CD4-positive, CD25-positive, alpha-beta regulatory T cell (primary cell): Measurements from ENCODE around the gene SLF1. TPM values are rescaled to one million over a fixed set of nuclear protein-coding genes. Genes with fewer than 3 reads are reported as not detected.

ENCODE experiments used
- polyA plus RNA-seq, 4 donors: library from polyadenylated mRNA; unstranded; fragments of 300-500 nt; fragmentation: Illumina TruSeq; gene quantifications; one replicate each; pipeline ENCODE4 v1.2.3, GENCODE V29; 2021
- total RNA-seq: library from RNA; stranded (reverse); gene quantifications from one replicate; pipeline ENCODE4 v1.2.3, GENCODE V29; 2022

SLF1 gene
- total and polyA plus RNA-seq, 5 donors from 2014 or later, result 6.7 to 16.5 (median 7.1) TPM

Other genes with a start within 250 kb of the SLF1 start
- gene KIAA0825, start 65 bp upstream of the SLF1 start, total RNA-seq, result 4.6 TPM
- 1 to 10 TPM in 3 of 4 donors, under 1 TPM in 1; 0.42 to 1.4 (median 1.3) TPM for gene KIAA0825, start 65 bp upstream of the SLF1 start, polyA plus RNA-seq